Measurements from ENCODE around the gene PCDHGC4. TPM values are rescaled to one million over a fixed set of nuclear protein-coding genes. Genes with fewer than 3 reads are reported as not detected.

PCDHGC4 gene
- total RNA-seq, 1 donor from 2014 or later: 1.8 TPM

- no peak for DNase-seq
- Histone ChIP-seq H3K27me3 (ENCODE audit: low read depth) (no peaks in the 10 kb centered on the region), H3K36me3 (peaks cover 32% of the 10 kb centered on the region), H3K27ac (replicated peaks) (no peak overlapping the region), H3K9me3 (replicated peaks) (no peaks in the 10 kb centered on the region), H3K4me1 (peaks cover 75% of the 10 kb centered on the region), H3K4me3 (no peak overlapping the region)
- intact Hi-C loops (cut with micrococcal nuclease): no loop called here
- no peak for TF ChIP-seq CTCF (IDR thresholded peaks at IDR 0.05; ENCODE audit: borderline replicate concordance)
Observed at GRCh38 chr5:141490771-141491170, 5.9 kb downstream of the PCDHGC4 start.

- Histone ChIP-seq H3K4me3 (peak overlapping the region; percentile 15), H3K27ac (replicated peaks) (no peak overlapping the region), H3K9me3 (replicated peaks) (no peaks in the 10 kb centered on the region), H3K27me3 (ENCODE audit: low read depth) (no peaks in the 10 kb centered on the region), H3K36me3 (peaks cover 40% of the 10 kb centered on the region), H3K4me1 (peaks cover 68% of the 10 kb centered on the region)
- no peak for TF ChIP-seq CTCF (IDR thresholded peaks at IDR 0.05; ENCODE audit: borderline replicate concordance)
- no peak for DNase-seq
- intact Hi-C loops (cut with micrococcal nuclease): no loop called here
Observed at GRCh38 chr5:141491323-141492167, 6.7 kb downstream of the PCDHGC4 start.

- H3K27me3 ChIP-seq (ENCODE audit: low read depth): no peaks in the 10 kb centered on the region
- H3K36me3 ChIP-seq: peaks cover 46% of the 10 kb centered on the region
- intact Hi-C loops (cut with micrococcal nuclease): no loop called here
- peak overlapping the region; percentile 36 for H3K27ac ChIP-seq (replicated peaks)
- H3K4me3 ChIP-seq: peak overlapping the region; percentile 15
- H3K4me1 ChIP-seq: peaks cover 60% of the 10 kb centered on the region
- TF ChIP-seq CTCF (IDR thresholded peaks at IDR 0.05; ENCODE audit: borderline replicate concordance): no peak
- no peaks in the 10 kb centered on the region for H3K9me3 ChIP-seq (replicated peaks)
- DNase-seq: no peak
Observed at GRCh38 chr5:141492168-141492885, 7.5 kb downstream of the PCDHGC4 start.

GRCh38 chr5:141493500-141494422 lies 8.9 kb downstream of the PCDHGC4 start:
- no peak for DNase-seq
- TF ChIP-seq CTCF (IDR thresholded peaks at IDR 0.05; ENCODE audit: borderline replicate concordance): no peak
- Histone ChIP-seq H3K27me3 (ENCODE audit: low read depth) (no peaks in the 10 kb centered on the region), H3K36me3 (peaks cover 57% of the 10 kb centered on the region), H3K4me3 (no peak overlapping the region), H3K4me1 (peaks cover 47% of the 10 kb centered on the region), H3K9me3 (replicated peaks) (no peaks in the 10 kb centered on the region), H3K27ac (replicated peaks) (peak overlapping the region; percentile 36)
- intact Hi-C loops (cut with micrococcal nuclease): no loop called here
